ENCODE data around the gene PLAU. TPM values are rescaled to one million over a fixed set of nuclear protein-coding genes. Genes with fewer than 3 reads are reported as not detected.

PLAU gene
- total and polyA plus RNA-seq, 9 of the 15 experiments (the other 6 are each of a cell fraction or from before 2014, with no cell fraction given): 2.1 to 16.9 (median 3.3) TPM

DNA sequence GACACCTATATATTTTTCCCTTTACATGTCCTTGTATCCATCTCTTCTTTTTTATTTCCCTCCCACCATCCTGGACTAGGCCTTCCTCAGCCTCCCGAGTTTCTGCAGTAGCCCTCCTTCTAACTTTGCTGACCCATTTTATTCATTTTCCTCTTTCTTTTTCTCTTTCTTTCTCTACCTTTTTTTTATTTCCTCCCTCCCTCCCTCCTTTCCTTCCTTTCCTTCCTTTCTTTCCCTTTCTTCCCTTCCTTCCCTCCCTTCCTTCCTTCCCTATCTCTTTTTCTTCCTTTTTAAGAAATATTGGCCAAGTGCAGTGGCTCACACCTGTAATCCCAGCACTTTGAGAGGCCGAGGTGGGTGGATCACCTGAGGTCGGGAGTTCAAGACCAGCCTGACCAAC is 26.9 kb upstream of the PLAU start (continued):
- TF ChIP-seq, protein P1, sequence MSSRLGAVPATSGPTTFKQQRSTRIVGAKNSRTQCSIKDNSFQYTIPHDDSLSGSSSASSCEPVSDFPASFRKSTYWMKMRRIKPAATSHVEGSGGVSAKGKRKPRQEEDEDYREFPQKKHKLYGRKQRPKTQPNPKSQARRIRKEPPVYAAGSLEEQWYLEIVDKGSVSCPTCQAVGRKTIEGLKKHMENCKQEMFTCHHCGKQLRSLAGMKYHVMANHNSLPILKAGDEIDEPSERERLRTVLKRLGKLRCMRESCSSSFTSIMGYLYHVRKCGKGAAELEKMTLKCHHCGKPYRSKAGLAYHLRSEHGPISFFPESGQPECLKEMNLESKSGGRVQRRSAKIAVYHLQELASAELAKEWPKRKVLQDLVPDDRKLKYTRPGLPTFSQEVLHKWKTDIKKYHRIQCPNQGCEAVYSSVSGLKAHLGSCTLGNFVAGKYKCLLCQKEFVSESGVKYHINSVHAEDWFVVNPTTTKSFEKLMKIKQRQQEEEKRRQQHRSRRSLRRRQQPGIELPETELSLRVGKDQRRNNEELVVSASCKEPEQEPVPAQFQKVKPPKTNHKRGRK (tag; IDR thresholded peaks at IDR 0.05): peak; percentile 94
- TF ChIP-seq, protein P2, sequence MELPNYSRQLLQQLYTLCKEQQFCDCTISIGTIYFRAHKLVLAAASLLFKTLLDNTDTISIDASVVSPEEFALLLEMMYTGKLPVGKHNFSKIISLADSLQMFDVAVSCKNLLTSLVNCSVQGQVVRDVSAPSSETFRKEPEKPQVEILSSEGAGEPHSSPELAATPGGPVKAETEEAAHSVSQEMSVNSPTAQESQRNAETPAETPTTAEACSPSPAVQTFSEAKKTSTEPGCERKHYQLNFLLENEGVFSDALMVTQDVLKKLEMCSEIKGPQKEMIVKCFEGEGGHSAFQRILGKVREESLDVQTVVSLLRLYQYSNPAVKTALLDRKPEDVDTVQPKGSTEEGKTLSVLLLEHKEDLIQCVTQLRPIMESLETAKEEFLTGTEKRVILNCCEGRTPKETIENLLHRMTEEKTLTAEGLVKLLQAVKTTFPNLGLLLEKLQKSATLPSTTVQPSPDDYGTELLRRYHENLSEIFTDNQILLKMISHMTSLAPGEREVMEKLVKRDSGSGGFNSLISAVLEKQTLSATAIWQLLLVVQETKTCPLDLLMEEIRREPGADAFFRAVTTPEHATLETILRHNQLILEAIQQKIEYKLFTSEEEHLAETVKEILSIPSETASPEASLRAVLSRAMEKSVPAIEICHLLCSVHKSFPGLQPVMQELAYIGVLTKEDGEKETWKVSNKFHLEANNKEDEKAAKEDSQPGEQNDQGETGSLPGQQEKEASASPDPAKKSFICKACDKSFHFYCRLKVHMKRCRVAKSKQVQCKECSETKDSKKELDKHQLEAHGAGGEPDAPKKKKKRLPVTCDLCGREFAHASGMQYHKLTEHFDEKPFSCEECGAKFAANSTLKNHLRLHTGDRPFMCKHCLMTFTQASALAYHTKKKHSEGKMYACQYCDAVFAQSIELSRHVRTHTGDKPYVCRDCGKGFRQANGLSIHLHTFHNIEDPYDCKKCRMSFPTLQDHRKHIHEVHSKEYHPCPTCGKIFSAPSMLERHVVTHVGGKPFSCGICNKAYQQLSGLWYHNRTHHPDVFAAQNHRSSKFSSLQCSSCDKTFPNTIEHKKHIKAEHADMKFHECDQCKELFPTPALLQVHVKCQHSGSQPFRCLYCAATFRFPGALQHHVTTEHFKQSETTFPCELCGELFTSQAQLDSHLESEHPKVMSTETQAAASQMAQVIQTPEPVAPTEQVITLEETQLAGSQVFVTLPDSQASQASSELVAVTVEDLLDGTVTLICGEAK (IDR thresholded peaks at IDR 0.05): no peak
- TF ChIP-seq, protein P2 (CRISPR knock-in tag; IDR thresholded peaks at IDR 0.05): no peak
- no peak for TF ChIP-seq XRCC5 (IDR thresholded peaks at IDR 0.05; ENCODE audit: low read depth, low read length)
- no peak for TF ChIP-seq ZNF644 (tag; IDR thresholded peaks at IDR 0.05; ENCODE audit: low read depth)
- TF ChIP-seq, protein P3, sequence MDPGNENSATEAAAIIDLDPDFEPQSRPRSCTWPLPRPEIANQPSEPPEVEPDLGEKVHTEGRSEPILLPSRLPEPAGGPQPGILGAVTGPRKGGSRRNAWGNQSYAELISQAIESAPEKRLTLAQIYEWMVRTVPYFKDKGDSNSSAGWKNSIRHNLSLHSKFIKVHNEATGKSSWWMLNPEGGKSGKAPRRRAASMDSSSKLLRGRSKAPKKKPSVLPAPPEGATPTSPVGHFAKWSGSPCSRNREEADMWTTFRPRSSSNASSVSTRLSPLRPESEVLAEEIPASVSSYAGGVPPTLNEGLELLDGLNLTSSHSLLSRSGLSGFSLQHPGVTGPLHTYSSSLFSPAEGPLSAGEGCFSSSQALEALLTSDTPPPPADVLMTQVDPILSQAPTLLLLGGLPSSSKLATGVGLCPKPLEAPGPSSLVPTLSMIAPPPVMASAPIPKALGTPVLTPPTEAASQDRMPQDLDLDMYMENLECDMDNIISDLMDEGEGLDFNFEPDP (CRISPR knock-in tag; IDR thresholded peaks at IDR 0.05): no peak
- TF ChIP-seq HOXB6 (CRISPR knock-in tag; IDR thresholded peaks at IDR 0.05; ENCODE audit: borderline replicate concordance): no peak
- 0 out of 2 replicates have a peak, but pooled peaks have one; percentile 20 for TF ChIP-seq KHSRP (IDR thresholded peaks at IDR 0.05)
- TF ChIP-seq CBX1 (IDR thresholded peaks at IDR 0.05; ENCODE audit: low read depth): no peak
- TF ChIP-seq, protein P4, sequence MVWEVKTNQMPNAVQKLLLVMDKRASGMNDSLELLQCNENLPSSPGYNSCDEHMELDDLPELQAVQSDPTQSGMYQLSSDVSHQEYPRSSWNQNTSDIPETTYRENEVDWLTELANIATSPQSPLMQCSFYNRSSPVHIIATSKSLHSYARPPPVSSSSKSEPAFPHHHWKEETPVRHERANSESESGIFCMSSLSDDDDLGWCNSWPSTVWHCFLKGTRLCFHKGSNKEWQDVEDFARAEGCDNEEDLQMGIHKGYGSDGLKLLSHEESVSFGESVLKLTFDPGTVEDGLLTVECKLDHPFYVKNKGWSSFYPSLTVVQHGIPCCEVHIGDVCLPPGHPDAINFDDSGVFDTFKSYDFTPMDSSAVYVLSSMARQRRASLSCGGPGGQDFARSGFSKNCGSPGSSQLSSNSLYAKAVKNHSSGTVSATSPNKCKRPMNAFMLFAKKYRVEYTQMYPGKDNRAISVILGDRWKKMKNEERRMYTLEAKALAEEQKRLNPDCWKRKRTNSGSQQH (CRISPR knock-in tag; IDR thresholded peaks at IDR 0.05): 0 out of 2 replicates have a peak, but pooled peaks have one; percentile 52
- peak; percentile 68; the same call in 1 of the 2 replicates for TF ChIP-seq TSC22D4 (tag; IDR thresholded peaks at IDR 0.05)
- no peak for TF ChIP-seq ZNF445 (CRISPR knock-in tag; IDR thresholded peaks at IDR 0.05; ENCODE audit: low read depth)
- TF ChIP-seq PURB (CRISPR knock-in tag; IDR thresholded peaks at IDR 0.05; ENCODE audit: low read depth): no peak
- no peak for TF ChIP-seq PTBP1 (IDR thresholded peaks at IDR 0.05; ENCODE audit: low read depth, low read length)

Data from K562 (cell line).